Kidney (tissue), 14 donors: ENCODE measurements around the gene LUZP2. TPM values are rescaled to one million over a fixed set of nuclear protein-coding genes. Genes with fewer than 3 reads are reported as not detected.

Experiments used
- DNase-seq, 5 donors: peaks; one replicate each; pipeline ENCODE4 v3.0.0-alpha.2; 2013 to 2020
- FAIRE-seq: peaks from 2 replicates; lab custom pipeline; 2012; peaks lifted over from hg19 to GRCh38; lab: Jason Lieb, UNC
- H3K27ac ChIP-seq, 2 donors: one replicate each; pipeline ENCODE4 v1.7.0; 2013; ENCODE audit warnings: low read depth in 2 of 2, low read length in 2 of 2, inconsistent platforms in 1 of 2
- H3K27me3 ChIP-seq: one replicate; pipeline ENCODE4 v1.7.1; 2013; ENCODE audit warnings: low read length, inconsistent platforms; ENCODE audit not compliant: control insufficient read depth, insufficient read depth
- H3K36me3 ChIP-seq, 3 donors: one replicate each; pipeline versions ENCODE4 v1.7.0 to v1.7.1; 2013; ENCODE audit warnings: low read length in 3 of 3, control low read depth in 1 of 3, inconsistent platforms in 1 of 3; ENCODE audit not compliant: insufficient read depth in 3 of 3, control insufficient read depth in 2 of 3
- H3K4me1 ChIP-seq, 3 donors: one replicate each; pipeline versions ENCODE4 v1.7.0 to v1.7.1; 2013; ENCODE audit warnings: low read length in 3 of 3, inconsistent platforms in 1 of 3, low read depth in 1 of 3; ENCODE audit not compliant: control insufficient read depth in 2 of 3, insufficient read depth in 2 of 3
- H3K4me3 ChIP-seq, 3 donors: one replicate each; pipeline versions ENCODE4 v1.7.0 to v1.8.1; 2013; ENCODE audit warnings: low read length in 3 of 3, control low read depth in 1 of 3, inconsistent platforms in 1 of 3
- H3K9ac ChIP-seq, 3 donors: one replicate each; pipeline versions ENCODE4 v1.7.0 to v1.7.1; 2013; ENCODE audit warnings: low read length in 3 of 3, control low read depth in 1 of 3, inconsistent platforms in 1 of 3
- H3K9me3 ChIP-seq, 3 donors: one replicate each; pipeline versions ENCODE4 v1.7.0 to v1.7.1; 2013; ENCODE audit warnings: low read length in 3 of 3, control low read depth in 1 of 3, inconsistent platforms in 1 of 3; ENCODE audit not compliant: control insufficient read depth in 2 of 3, insufficient read depth in 1 of 3
- CTCF ChIP-seq: IDR thresholded peaks from 3 replicates; pipeline ENCODE4 v1.5.1; 2012; ENCODE audit warnings: mild to moderate bottlenecking, moderate library complexity, borderline replicate concordance; ENCODE audit not compliant: insufficient read depth; ENCODE audit errors: extremely low read depth
- intact Hi-C: fragments of 100-400 bp; cut with DNase I; formaldehyde crosslinking; loops from one replicate; pipeline ENCODE4 v1.11.1; 2022
- polyA plus RNA-seq: library from polyadenylated mRNA; stranded (reverse); fragments of 350-450 nt; fragmentation: Illumina TruSeq; extraction: RNeasy Lipid Tissue Mini Kit (QIAGEN cat#74804); gene quantifications from one replicate; pipeline ENCODE4 v1.2.3, GENCODE V29; 2014; ENCODE audit warnings: low read depth, low replicate concordance; ENCODE audit not compliant: insufficient read depth
- total RNA-seq: library from RNA; stranded (reverse); fragmentation: NEBNext Ultra II Directional; extraction: Animal tissue kit (Norgen Biotek cat#: 25700); gene quantifications from one replicate; pipeline ENCODE4 v1.2.1, GENCODE V29; 2021
- donor health status: control.
- donor health status: control.
- donor health status: control.
- donor health status: control.
- donor health status: control.
- donor health status: DM: yes; HTN: yes; CAD: no.
- donor health status: Normal renal cell carcinoma (clear cell type).

The LUZP2 gene
- total and polyA plus RNA-seq, 2 donors from 2014 or later: 0.19 TPM; not detected in 1

GRCh38 chr11:24866743-24867142 is 369.9 kb downstream of the LUZP2 start:
- intact Hi-C loops: no loop called here
- Histone ChIP-seq H3K27me3 (no peaks in the 10 kb centered on the region), H3K9me3 (peaks cover 0 to 2% (median 0%) of the 10 kb centered on the region in 3 donors), H3K36me3 (no peaks in the 10 kb centered on the region), H3K9ac (no peak overlapping the region), H3K4me3 (no peak overlapping the region), H3K4me1 (no peaks in the 10 kb centered on the region), H3K27ac (no peak overlapping the region)
- TF ChIP-seq CTCF: no peak
- no peak for DNase-seq
- FAIRE-seq: no peak

- intact Hi-C loops: no loop called here
- Histone ChIP-seq H3K27me3 (no peaks in the 10 kb centered on the region), H3K4me3 (no peak overlapping the region), H3K36me3 (no peaks in the 10 kb centered on the region), H3K4me1 (no peaks in the 10 kb centered on the region), H3K27ac (no peak overlapping the region), H3K9ac (no peak overlapping the region), H3K9me3 (no peaks in the 10 kb centered on the region)
- TF ChIP-seq CTCF: no peak
- FAIRE-seq: no peak
- no peak for DNase-seq
These were observed 373.2 kb downstream of the LUZP2 start for GRCh38 chr11:24870048-24870447.

- H3K9ac ChIP-seq: no peak overlapping the region
- H3K36me3 ChIP-seq: no peaks in the 10 kb centered on the region
- no peak overlapping the region for H3K4me3 ChIP-seq
- DNase-seq (no peak), FAIRE-seq (no peak)
- H3K27ac ChIP-seq: no peak overlapping the region
- no peaks in the 10 kb centered on the region for H3K9me3 ChIP-seq
- no peak for TF ChIP-seq CTCF
- intact Hi-C loops: no loop called here
- no peaks in the 10 kb centered on the region for H3K27me3 ChIP-seq
- H3K4me1 ChIP-seq: no peaks in the 10 kb centered on the region
These were observed 375.3 kb downstream of the LUZP2 start for GRCh38 chr11:24872186-24872585.
